Measurements from ENCODE around the gene GSTK1.

DNA sequence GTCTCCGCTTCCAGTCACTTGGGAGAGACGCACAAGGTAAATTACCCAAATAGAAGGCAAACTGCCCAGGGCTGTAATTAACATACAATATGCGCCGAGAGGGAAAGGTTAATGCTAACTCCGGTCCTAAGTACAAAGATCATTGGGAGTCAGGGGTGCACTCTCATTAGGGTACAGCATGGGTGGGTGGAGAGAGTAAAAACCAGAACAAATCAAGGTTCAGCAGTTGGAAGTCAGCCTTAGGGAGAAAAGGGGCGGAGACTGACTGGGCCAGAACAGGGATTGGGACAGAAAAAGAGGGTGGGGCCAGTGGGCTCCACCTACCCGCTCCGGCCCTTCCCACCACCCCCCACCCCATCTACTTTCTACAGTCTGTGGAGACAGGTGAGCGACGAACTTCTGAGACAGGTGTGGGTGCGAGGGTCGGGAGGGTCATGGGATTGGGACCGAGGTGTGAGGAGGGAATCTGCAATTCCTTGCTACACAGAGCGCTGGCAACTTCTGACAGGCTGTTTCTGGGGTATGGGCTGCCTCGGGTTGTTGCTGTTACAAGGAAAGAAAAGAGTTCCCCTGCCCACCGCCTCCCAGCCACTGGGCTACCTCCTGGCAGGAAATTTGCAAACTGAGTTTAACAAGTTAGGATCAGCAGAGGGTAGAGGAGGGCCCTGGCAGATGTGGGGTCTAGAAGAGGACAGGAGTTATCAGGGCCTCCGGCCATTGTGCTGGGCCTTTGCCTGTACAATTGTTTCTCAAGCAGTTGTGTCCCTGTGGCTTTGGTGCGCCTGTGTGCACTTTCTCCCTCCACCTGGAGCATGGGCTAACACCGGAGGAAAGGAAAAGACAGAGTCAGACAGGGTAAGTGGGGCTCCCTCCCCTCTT is 21.6 kb downstream of the GSTK1 start, which contains the start of gene TMEM139:
- TF ChIP-seq CTCF (conservative IDR thresholded peaks at IDR 0.05; ENCODE audit: low read length) (no peak), EZH2phosphoT487 (IDR thresholded peaks at IDR 0.05; ENCODE audit: borderline replicate concordance) (no peak)
